NCI-H146 treated with DMSO at 0.1 percent for 48 hours (cell line): ENCODE results near the gene TMEM225B.
"Not testable (repeated sequence)": the region's sequence is repeated elsewhere in the genome, so short reads cannot be mapped to it uniquely, and the experiment has no call there.

Experiments used
- DNase-seq: peaks from one replicate; lab custom pipeline; 2025; ENCODE audit not compliant: unreplicated experiment; lab: John Stamatoyannopoulos, UW

The TMEM225B gene

GRCh38 chr7:99623091-99623693, 25.1 kb downstream of the TMEM225B start:
- DNase-seq, result no peak

DNA sequence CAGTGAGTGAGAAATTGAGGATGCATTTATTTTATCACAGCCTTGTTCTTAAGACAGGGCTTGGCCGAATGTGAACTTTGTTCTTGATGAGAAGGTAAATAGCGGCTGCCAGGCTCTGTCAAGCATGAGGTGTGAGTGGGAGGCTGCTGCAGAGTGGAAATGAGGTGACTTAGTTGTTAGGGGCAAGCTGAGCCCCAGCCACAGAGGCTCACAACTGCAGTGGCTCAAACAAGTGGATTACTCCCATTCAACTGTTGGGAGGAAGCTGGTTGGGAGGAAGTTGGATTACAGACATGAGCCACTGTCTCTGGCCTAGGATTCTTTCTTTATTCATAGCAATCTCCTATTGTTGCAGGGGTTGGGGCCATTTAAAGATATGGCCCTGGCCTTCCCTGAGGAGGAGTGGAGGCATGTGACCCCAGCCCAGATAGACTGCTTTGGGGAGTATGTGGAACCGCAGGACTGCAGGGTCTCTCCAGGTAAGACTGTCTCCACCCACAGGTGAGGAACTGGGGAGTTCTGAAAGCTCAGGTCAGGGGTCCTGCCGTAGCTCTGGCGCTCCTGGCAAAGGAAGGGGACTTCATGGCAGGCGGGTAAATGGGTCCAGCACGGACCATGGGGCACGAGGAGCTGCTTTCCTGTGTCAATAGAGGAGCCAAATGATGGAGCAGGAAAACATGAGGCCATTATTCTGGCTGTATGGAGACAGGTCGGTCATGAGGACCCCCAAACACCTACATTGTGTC, 25.8 kb downstream of the TMEM225B start:
- no peak for DNase-seq

DNA sequence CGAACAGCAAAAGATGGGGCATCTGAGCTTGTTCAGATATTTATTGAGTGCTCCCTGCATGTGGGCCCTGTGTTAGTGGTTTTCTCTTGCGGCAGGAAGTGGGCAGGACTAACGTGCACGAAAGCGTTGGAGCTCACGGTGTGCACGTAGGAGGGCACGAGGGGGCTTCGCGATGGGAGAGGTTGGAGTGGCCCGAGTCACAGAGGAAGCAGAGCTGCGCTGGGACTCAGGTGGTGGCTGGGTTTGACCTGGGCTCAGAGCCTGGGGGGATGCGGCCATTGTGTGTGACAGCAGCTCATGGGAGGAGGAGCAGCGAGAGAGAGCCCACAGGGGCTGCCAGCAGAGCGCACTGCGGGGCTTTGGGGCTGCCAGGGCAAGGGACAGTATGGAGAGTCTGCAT, 26.4 kb downstream of the TMEM225B start:
- DNase-seq, result no peak

GRCh38 chr7:99625321-99625720, 27.3 kb downstream of the TMEM225B start:
- DNase-seq, result no peak

- DNase-seq, result no peak
Measured at GRCh38 chr7:99625961-99626360, 27.9 kb downstream of the TMEM225B start.

- DNase-seq, result no peak
Measured at GRCh38 chr7:99626661-99627060, 28.6 kb downstream of the TMEM225B start.

GRCh38 chr7:99627513-99627912, 29.4 kb downstream of the TMEM225B start:
- no peak for DNase-seq

- no peak for DNase-seq
Measured at GRCh38 chr7:99628471-99629465, 30.7 kb downstream of the TMEM225B start.

GRCh38 chr7:99629643-99630042, 31.6 kb downstream of the TMEM225B start:
- DNase-seq, result no peak

DNA sequence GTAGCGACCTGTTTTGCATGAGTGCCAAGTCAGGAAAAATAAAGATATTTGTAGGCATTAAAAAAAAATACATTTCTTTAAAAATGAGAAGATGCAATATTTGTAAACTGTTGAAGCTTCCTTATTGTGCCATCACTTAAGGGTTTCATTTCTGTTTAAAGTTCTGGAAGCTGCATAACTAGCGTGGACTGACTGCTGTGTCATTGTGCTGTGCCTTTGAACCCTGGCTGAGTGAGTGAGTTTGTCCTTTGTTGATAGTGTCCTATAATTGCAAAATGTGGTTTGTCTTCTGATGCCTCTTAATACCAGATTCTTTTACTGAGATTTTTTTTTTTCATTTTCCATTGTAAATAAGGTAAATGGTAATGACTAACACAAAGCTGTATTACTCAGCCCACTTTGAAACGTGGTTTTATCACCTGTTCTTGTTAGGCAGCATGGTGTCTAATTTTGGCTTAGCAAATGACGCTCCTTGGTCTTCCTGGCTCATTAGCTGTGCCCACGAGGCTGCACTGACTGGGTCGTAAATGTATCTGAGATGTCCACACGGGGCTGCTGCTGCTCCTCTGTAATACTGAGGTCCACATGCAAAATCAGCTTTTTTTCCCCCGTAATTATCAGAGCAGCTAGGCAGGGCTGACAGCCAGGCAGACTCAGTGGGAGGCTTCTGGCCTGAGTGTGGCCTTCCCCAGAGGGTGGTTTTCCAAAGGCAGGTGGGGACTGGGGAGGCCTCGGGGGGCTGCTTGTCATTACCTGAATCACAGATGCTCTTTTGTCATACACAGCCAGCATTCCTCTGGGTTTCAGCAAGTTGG, 33.4 kb downstream of the TMEM225B start:
- peak; percentile 75 for DNase-seq

DNA sequence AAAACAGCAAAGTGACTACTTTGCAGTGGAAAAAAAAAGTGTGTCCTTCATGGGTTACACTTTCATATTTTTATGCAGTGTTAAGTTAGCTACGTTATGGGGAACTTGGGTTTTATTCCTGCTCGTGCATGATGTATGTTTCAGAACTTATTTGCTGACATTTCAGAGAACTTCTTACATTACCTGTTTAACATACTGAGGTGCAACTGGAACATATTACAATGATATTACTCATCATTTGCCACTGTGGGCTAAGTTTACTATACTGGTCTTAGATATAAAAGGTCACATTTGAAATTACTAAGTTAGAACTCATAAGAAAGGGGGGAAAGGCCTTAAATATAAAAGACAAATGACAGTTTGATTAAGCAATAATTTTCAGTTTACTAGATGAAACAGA, 39.3 kb downstream of the TMEM225B start:
- not testable (repeated sequence) for DNase-seq

DNA sequence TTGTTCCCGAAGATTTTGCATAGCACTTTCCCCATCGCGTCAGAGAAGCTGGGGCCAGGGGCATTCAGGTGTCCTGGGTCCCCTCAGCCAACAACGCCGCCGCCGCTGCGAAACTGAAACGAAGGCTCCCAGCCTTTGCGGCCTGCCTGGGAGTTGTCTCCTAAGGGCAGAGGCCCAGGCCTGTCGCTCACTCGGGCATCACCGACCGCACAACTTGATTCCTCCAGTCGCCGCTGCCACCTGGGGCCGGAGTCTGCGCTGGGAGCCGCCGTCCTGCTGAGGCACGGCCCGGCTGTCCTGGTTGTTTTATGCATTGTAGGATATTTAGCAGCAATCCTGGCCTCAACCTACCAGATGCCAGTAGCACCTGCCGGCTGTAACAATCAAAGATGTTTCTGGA, 40.7 kb downstream of the TMEM225B start:
- no peak for DNase-seq

DNA sequence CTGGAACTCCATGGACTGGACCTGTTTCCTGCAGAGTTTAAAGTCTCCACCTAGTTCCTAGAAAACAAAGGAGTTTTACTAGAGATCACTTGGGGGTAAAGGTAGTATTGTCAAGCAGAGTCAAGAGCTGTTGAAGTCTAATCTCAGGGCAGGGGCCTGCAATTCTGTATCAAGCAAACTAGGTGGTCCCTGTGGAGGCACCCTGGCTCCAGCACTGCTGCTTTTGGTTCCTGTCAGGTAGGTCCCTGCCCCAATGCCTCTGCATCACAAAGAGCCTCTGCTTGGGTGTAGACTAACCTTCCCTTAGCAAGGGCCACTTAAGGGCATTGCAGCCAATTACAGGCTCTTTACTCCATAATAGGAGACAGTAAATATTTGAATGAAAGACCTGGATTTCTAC, 41.2 kb downstream of the TMEM225B start:
- no peak for DNase-seq

DNA sequence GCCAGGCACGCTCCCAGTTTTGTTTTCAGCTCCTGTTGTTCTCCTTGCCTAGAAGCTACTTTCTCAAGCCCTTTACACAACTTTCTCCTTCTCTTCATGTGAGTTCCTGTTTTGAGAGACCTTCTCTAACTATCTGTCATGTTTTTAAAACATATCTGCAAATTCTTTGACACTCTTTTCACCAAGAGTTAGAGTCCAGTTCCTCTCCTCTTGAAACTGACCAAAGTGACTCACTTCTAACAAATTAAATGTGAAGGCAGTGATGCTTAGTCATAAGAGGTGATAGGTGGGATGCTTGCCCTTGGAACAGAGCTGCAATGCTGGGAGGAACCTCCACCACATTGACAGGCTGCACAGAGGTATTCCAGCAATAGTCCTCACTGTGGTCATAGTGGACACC, 44.0 kb downstream of the TMEM225B start:
- no peak for DNase-seq

DNA sequence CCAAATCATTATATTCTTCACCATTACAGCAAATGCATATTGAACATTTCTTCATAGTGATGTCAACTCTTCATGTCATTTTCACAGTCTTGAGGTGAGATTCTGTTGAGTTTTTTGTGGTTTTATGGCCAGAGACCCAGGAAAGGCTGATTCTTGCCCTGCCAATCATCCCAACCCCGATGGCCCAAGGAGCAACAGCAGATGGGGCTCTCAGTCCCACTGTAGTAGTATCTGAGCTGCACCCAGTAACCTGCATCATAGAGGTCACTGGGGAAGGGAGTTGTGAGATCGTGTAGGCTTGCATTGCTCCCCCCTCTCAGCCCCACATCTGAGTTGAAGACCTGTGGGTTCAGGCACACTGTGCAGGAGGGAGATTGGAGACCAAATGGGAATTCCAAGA, 45.4 kb downstream of the TMEM225B start:
- DNase-seq, result no peak

DNA sequence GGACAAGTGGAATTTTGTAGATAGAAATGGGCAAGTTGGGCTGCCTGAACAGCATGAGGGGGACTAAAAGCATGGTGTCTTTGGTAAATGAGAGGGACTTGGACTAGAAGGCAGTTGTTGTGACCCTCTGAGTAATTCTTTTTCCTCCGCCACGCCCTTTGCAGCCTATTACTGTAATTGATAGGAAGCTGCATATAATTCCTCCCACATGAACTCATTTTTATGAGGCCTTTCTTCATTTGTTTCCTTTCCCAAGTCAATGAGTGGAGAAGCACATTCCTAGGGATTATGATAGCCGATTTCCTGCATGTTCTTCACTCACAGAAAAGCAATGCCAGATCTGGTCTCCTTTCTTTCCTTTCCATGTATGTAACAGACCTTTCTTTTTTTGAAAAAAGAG, 46.4 kb downstream of the TMEM225B start:
- no peak for DNase-seq

DNA sequence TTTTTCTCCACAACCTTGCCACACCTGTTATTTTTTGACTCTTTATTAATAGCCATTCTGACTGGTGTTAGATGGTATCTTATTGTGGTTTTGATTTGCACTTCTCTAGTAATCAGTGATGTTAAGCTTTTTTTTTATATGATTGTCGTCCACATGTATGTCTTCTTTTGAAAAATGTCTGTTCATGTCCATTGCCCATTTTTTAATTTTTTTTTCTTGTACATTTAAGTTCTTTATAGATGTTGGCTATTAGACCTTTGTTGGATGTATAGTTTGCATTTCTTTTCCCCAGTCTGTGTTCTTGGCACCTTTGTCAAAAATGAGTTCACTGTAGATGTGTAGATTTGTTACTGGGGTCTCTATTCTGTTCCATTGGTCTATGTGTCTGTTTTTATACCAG, 47.5 kb downstream of the TMEM225B start:
- DNase-seq, result no peak

DNA sequence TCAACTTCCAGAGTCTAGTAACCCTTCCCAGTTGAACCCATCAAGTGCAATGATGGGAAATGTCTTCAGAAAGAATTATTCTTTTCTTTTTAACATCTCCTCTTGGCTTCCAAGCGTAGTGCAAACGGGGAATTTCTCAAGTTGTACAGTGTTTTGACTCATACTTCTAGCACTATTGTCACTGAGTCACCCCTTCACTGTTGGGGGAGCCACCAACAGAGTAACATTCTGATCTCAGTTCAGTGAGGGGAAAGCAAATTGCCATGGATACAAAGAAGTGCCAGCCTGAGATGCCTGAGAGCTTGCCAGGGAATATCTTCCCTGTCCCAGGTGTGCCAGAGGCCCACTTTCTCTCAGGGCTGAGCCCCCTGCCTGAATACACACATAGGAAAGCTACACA, 50.8 kb downstream of the TMEM225B start:
- DNase-seq, result no peak

GRCh38 chr7:99651290-99651689, 53.2 kb downstream of the TMEM225B start:
- DNase-seq, result no peak

GRCh38 chr7:99652671-99653070, 54.6 kb downstream of the TMEM225B start:
- DNase-seq, result no peak

GRCh38 chr7:99653269-99653668, 55.2 kb downstream of the TMEM225B start:
- not testable (repeated sequence) for DNase-seq
